GM19372 (cell line): ENCODE measurements around the gene SEMA6D.

Experiments used
- ATAC-seq: cut with Tn5 transposase; IDR thresholded peaks from one replicate; pipeline ENCODE4 v1.9.1; 2021; ENCODE audit warnings: mild to moderate bottlenecking, low read depth, moderate library complexity; ENCODE audit not compliant: unreplicated experiment

Gene SEMA6D

DNA sequence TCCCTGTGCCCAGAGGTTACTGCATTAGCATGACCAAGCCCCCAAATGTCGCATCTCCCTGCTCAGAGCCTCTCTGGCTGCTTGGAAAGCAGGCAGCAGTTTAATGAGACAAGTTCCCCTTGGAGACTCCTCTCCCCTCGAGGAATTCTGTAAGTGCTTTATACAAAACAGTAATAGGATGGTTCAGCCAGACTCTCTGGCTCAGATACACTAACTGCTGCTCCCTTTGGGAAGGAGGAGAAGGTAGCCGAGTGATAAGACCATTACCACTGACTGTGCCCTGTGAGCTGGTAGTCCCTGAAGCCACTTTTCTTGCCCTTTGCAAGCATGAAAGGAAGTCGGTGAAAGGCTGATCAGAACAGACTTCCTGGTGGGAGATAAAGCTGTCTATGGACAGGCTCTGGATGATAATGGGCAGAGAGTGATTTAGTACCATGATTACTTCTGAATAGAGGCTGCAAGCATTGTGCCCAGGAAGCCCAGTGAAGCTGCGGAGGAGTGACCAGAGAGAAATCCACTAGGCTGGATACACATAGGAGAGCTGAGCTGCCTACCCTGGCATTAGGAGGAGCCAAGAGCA, 100.8 kb downstream of the SEMA6D start:
- no peak for ATAC-seq

GRCh38 chr15:47819158-47819557, 101.9 kb downstream of the SEMA6D start:
- no peak for ATAC-seq

DNA sequence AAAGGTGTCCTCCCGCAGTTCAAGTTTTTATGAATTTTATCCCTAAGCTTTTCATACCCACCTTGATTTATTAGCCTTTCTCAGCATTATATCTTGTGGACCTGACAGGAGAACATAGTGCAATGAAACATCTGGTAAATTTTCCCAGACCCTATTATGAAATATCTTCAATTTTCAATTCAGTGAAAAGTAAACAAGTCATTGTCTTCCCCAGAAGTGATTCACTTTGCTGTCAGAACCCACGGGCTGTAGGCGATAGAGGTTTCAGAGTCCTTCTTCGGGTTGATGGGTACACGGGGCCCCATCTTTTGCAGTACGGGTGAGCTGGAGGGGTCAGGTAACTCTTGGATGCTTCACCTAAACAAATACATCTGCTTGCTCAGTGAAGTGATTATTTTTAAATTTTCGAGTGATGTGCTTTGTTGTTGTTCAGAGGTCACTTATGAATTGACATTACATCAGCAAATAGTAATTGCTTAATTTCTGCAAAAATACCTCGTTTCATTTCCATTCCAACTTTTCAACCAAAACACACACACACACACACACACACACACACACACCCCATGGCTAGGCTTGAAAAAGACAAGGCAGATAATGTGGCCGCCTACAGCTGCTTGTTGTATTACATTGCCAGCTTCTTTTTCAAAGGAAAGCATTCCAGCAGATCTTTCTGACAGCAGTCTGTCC, 102.9 kb downstream of the SEMA6D start:
- no peak for ATAC-seq

- no peak for ATAC-seq
These were observed 103.5 kb downstream of the SEMA6D start for GRCh38 chr15:47820747-47821319.

- no peak for ATAC-seq
These were observed 104.7 kb downstream of the SEMA6D start for GRCh38 chr15:47822048-47822447.
